IMR-90 (cell line): ENCODE results near the gene SLC22A7. TPM values are rescaled to one million over a fixed set of nuclear protein-coding genes. Genes with fewer than 3 reads are reported as not detected.

ENCODE experiments used
- ATAC-seq: fragments of 200-7000 bp; cut with Tn5 transposase; 2 replicates; pipeline ENCODE4 v1.9.1; 2020; ENCODE audit warnings: low read depth, mild to moderate bottlenecking, moderate library complexity
- BruUV-seq: library from RNA; stranded (reverse); fragments of 400-500 nt; replicated peaks from 2 replicates; lab custom pipeline; 2021; lab: Mats Ljungman, UMichigan
- CTCF ChIA-PET: fragments of 300-600 bp; formaldehyde crosslinking; extraction: SDS; loops from one replicate; lab custom pipeline; 2021; ENCODE audit warnings: antibody characterized with exemption; lab: Yijun Ruan, JAX
- POLR2A ChIA-PET: fragments of 300-600 bp; sonication (Branson Sonifier 250); formaldehyde crosslinking; loops from one replicate; lab custom pipeline; 2022; ENCODE audit warnings: antibody characterized with exemption; ENCODE audit not compliant: unreplicated experiment; lab: Charles Lee
- DNase-seq: peaks from one replicate; pipeline ENCODE4 v3.0.0; 2013
- H2AFZ ChIP-seq: replicated peaks from 2 replicates; pipeline ENCODE3; 2013; ENCODE audit warnings: low read length, mild to moderate bottlenecking; ENCODE audit not compliant: poor library complexity
- H2AK5ac ChIP-seq: 2 replicates; pipeline ENCODE4 v1.6.1; 2013; ENCODE audit warnings: low read depth, low read length, inconsistent platforms
- H2AK9ac ChIP-seq: replicated peaks from 2 replicates; pipeline ENCODE3; 2013; ENCODE audit warnings: mild to moderate bottlenecking, low read depth, low read length, moderate library complexity; ENCODE audit not compliant: poor library complexity
- H2BK120ac ChIP-seq: 2 replicates; pipeline ENCODE4 v1.6.1; 2013; ENCODE audit warnings: low read depth, low read length, inconsistent platforms
- H2BK15ac ChIP-seq: 3 replicates; pipeline ENCODE4 v1.6.1; 2013; ENCODE audit warnings: low read depth, low read length, inconsistent platforms
- H2BK20ac ChIP-seq: 2 replicates; pipeline ENCODE4 v1.6.1; 2013; ENCODE audit warnings: low read depth, mild to moderate bottlenecking, inconsistent platforms, low read length, moderate library complexity
- H2BK5ac ChIP-seq: 2 replicates; pipeline ENCODE4 v1.6.1; 2013; ENCODE audit warnings: mild to moderate bottlenecking, low read depth, low read length, inconsistent platforms; ENCODE audit not compliant: poor library complexity, severe bottlenecking
- H3K14ac ChIP-seq: replicated peaks from 2 replicates; pipeline ENCODE4 v1.6.1; 2013; ENCODE audit warnings: low read depth, low read length, inconsistent platforms
- H3K18ac ChIP-seq: 2 replicates; pipeline ENCODE4 v1.6.1; 2013; ENCODE audit warnings: low read depth, low read length, control low read depth
- H3K23ac ChIP-seq: 2 replicates; pipeline ENCODE4 v1.6.1; 2013; ENCODE audit warnings: low read depth, low read length, inconsistent platforms
- H3K27ac ChIP-seq: 2 replicates; pipeline ENCODE4 v1.5.1; 2013; ENCODE audit warnings: mild to moderate bottlenecking, control low read depth, low read length; ENCODE audit not compliant: insufficient read depth
- H3K27me3 ChIP-seq: 2 replicates; pipeline ENCODE4 v1.6.1; 2013; ENCODE audit warnings: low read length; ENCODE audit not compliant: control insufficient read depth, insufficient read depth
- H3K36me3 ChIP-seq: 2 replicates; pipeline ENCODE4 v1.6.1; 2013; ENCODE audit warnings: low read length, mixed read lengths; ENCODE audit not compliant: control insufficient read depth, insufficient read depth
- H3K4ac ChIP-seq: 2 replicates; pipeline ENCODE4 v1.6.1; 2013; ENCODE audit warnings: low read depth, low read length, inconsistent platforms
- H3K4me1 ChIP-seq: 2 replicates; pipeline ENCODE4 v1.6.1; 2013; ENCODE audit warnings: low read length, mixed read lengths; ENCODE audit not compliant: control insufficient read depth, insufficient read depth
- H3K4me2 ChIP-seq: 2 replicates; pipeline ENCODE4 v1.6.1; 2013; ENCODE audit warnings: low read depth, mild to moderate bottlenecking, control low read depth, low read length, moderate library complexity
- H3K4me3 ChIP-seq: 2 replicates; pipeline ENCODE4 v1.5.1; 2013; ENCODE audit warnings: low read depth, mild to moderate bottlenecking, control low read depth, low read length, moderate library complexity; ENCODE audit not compliant: insufficient read depth
- H3K56ac ChIP-seq: 2 replicates; pipeline ENCODE4 v1.6.1; 2013; ENCODE audit warnings: low read length, inconsistent platforms; ENCODE audit not compliant: insufficient read depth; ENCODE audit errors: extremely low read depth
- H3K79me1 ChIP-seq, 2 experiments: 2 replicates each; pipeline ENCODE4 v1.6.1; 2013; ENCODE audit warnings: low read length in 2 of 2, inconsistent platforms in 1 of 2, low read depth in 1 of 2
- H3K9ac ChIP-seq: 2 replicates; pipeline ENCODE4 v1.6.1; 2013; ENCODE audit warnings: low read depth, low read length, control low read depth
- H3K9me1 ChIP-seq: 2 replicates; pipeline ENCODE4 v1.6.1; 2013; ENCODE audit warnings: low read length, inconsistent platforms; ENCODE audit not compliant: insufficient read depth
- H3K9me3 ChIP-seq: 2 replicates; pipeline ENCODE4 v1.6.1; 2013; ENCODE audit warnings: low read length; ENCODE audit not compliant: control insufficient read depth, insufficient read depth
- H4K20me1 ChIP-seq: 2 replicates; pipeline ENCODE4 v1.6.1; 2013; ENCODE audit warnings: low read length, inconsistent platforms; ENCODE audit not compliant: insufficient read depth
- H4K5ac ChIP-seq: 2 replicates; pipeline ENCODE4 v1.6.1; 2013; ENCODE audit warnings: mild to moderate bottlenecking, low read depth, low read length, control low read depth
- H4K8ac ChIP-seq, 2 experiments: 2 replicates each; pipeline ENCODE4 v1.6.1; 2013; ENCODE audit warnings: low read depth in 2 of 2, low read length in 2 of 2, control low read depth in 1 of 2, inconsistent platforms in 1 of 2
- H4K91ac ChIP-seq: 2 replicates; pipeline ENCODE4 v1.6.1; 2013; ENCODE audit warnings: low read depth, low read length, inconsistent platforms; ENCODE audit not compliant: insufficient read depth
- BHLHE40 ChIP-seq: fragments of 150-350 bp; IDR thresholded peaks from 2 replicates; pipeline ENCODE4 v1.6.1; 2016; ENCODE audit warnings: mild to moderate bottlenecking, low read depth, low read length
- CEBPB ChIP-seq: IDR thresholded peaks from 2 replicates; pipeline ENCODE4 v1.6.1; 2012; ENCODE audit warnings: low read depth, low read length, improper control_type of control experiment
- CHD1 ChIP-seq: IDR thresholded peaks from 2 replicates; pipeline ENCODE4 v1.6.1; 2012; ENCODE audit warnings: low read depth, low read length, improper control_type of control experiment
- MAZ ChIP-seq: IDR thresholded peaks from 2 replicates; pipeline ENCODE4 v1.6.1; 2012; ENCODE audit warnings: low read depth, mild to moderate bottlenecking, low read length, improper control_type of control experiment, moderate library complexity, borderline replicate concordance
- MXI1 ChIP-seq: IDR thresholded peaks from 2 replicates; pipeline ENCODE4 v1.6.1; 2012; ENCODE audit warnings: low read depth, mild to moderate bottlenecking, low read length, moderate library complexity, borderline replicate concordance
- NFE2L2 ChIP-seq: fragments of 150-350 bp; IDR thresholded peaks from 2 replicates; pipeline ENCODE4 v1.6.1; 2016; ENCODE audit warnings: low read depth, mild to moderate bottlenecking, low read length
- RAD21 ChIP-seq: IDR thresholded peaks from 2 replicates; pipeline ENCODE4 v1.6.1; 2012; ENCODE audit warnings: low read length, improper control_type of control experiment
- RCOR1 ChIP-seq: IDR thresholded peaks from 2 replicates; pipeline ENCODE4 v1.6.1; 2012; ENCODE audit warnings: mild to moderate bottlenecking, low read length, improper control_type of control experiment; ENCODE audit not compliant: insufficient replicate concordance
- WGBS, 2 experiments: methylation state at CpG; one replicate each; pipeline versions ENCODE4 v1.1.5 to v1.1.7; 2013; ENCODE audit warnings: missing lambda C conversion rate in 2 of 2; ENCODE audit not compliant: insufficient read length in 1 of 2; ENCODE audit errors: extremely low coverage in 2 of 2; 5-methylcytosine and 5-hydroxymethylcytosine counted together
- dilution Hi-C: fragments of 300-500 bp; cut with HindIII; formaldehyde crosslinking; loops from one replicate; pipeline ENCODE4 v1.14.3; 2018; ENCODE audit warnings: low sequenced_read_pairs; ENCODE audit not compliant: unreplicated experiment
- in situ Hi-C: fragments of 300-500 bp; cut with MboI; formaldehyde crosslinking; loops from 3 replicates; pipeline ENCODE4 v1.14.3; 2019; ENCODE audit warnings: low sequenced_read_pairs, inconsistent platforms, mixed read lengths
- intact Hi-C: fragments of 100-400 bp; cut with micrococcal nuclease; formaldehyde crosslinking; loops from 2 replicates; pipeline ENCODE4 v1.10.0; 2022
- polyA plus RNA-seq, 3 experiments: library from polyadenylated mRNA; depleted of rRNA; stranded (reverse); fragments of >200 nt; gene quantifications; 2 replicates each; pipeline ENCODE4 v1.2.3, GENCODE V29; 2012; ENCODE audit warnings: low replicate concordance in 1 of 3
- total RNA-seq: library from RNA; depleted of rRNA; stranded (reverse); fragments of >200 nt; gene quantifications from 2 replicates; pipeline ENCODE4 v1.2.3, GENCODE V29; 2012
- TF ChIP-seq, protein P1 (sequence below): conservative IDR thresholded peaks from 2 replicates; pipeline ENCODE4 v1.5.1; 2012; ENCODE audit warnings: mild to moderate bottlenecking, low read depth, low read length, improper control_type of control experiment

The SLC22A7 gene
- total and polyA plus RNA-seq, 2 of the 4 experiments (the other 2 are of a cell fraction): not detected

- intact Hi-C loops (no loop called here), in situ Hi-C loops (no loop called here), dilution Hi-C loops (no loop called here)
- H3K56ac ChIP-seq: no peak overlapping the region
- H3K14ac ChIP-seq: no peak overlapping the region
- H3K9me3 ChIP-seq: no peaks in the 10 kb centered on the region
- H2BK20ac ChIP-seq: no peak overlapping the region
- peak; percentile 44 for ATAC-seq
- H3K4ac ChIP-seq: no peak overlapping the region
- H2BK15ac ChIP-seq: no peak overlapping the region
- H3K27me3 ChIP-seq: peaks cover 52% of the 10 kb centered on the region
- no peak overlapping the region for H4K8ac ChIP-seq
- H3K4me3 ChIP-seq: peak overlapping the region; percentile 32
- no peak overlapping the region for H3K18ac ChIP-seq
- peaks cover 10% of the 10 kb centered on the region for H3K4me1 ChIP-seq
- H3K27ac ChIP-seq: no peak overlapping the region
- H3K9ac ChIP-seq: no peak overlapping the region
- H3K79me1 ChIP-seq: no peaks in the 10 kb centered on the region
- DNase-seq: no peak
- no peak for TF ChIP-seq MAZ
- TF ChIP-seq NFE2L2: no peak
- TF ChIP-seq, protein P1, sequence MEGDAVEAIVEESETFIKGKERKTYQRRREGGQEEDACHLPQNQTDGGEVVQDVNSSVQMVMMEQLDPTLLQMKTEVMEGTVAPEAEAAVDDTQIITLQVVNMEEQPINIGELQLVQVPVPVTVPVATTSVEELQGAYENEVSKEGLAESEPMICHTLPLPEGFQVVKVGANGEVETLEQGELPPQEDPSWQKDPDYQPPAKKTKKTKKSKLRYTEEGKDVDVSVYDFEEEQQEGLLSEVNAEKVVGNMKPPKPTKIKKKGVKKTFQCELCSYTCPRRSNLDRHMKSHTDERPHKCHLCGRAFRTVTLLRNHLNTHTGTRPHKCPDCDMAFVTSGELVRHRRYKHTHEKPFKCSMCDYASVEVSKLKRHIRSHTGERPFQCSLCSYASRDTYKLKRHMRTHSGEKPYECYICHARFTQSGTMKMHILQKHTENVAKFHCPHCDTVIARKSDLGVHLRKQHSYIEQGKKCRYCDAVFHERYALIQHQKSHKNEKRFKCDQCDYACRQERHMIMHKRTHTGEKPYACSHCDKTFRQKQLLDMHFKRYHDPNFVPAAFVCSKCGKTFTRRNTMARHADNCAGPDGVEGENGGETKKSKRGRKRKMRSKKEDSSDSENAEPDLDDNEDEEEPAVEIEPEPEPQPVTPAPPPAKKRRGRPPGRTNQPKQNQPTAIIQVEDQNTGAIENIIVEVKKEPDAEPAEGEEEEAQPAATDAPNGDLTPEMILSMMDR: no peak
- TF ChIP-seq RAD21: no peak
- TF ChIP-seq MXI1: no peak
- no peak for TF ChIP-seq RCOR1
- TF ChIP-seq CEBPB: no peak
- TF ChIP-seq BHLHE40: no peak
- TF ChIP-seq CHD1: no peak
- H4K20me1 ChIP-seq: no peaks in the 10 kb centered on the region; the same call in 1 of the 2 replicates
- H2AK9ac ChIP-seq: no peak overlapping the region
- no peaks in the 10 kb centered on the region for H3K36me3 ChIP-seq
- H3K4me2 ChIP-seq: peak overlapping the region; percentile 49; the same call in 1 of the 2 replicates
- no peak overlapping the region for H2BK120ac ChIP-seq
- WGBS, 2 experiments: 3% methylated on average over 23 of the region's 65 CpGs; no CpG with 5 or more reads in 1 of the 2 experiments
- CTCF ChIA-PET: interaction anchor here (0.6 kb wide), 1 partner anchor 205 kb away, joined by 4 read pairs; no protein-coding TSS in a partner anchor
- POLR2A ChIA-PET: no interaction called here
- no peak overlapping the region for H3K23ac ChIP-seq
- H4K91ac ChIP-seq: no peak overlapping the region
- H2AFZ ChIP-seq: peak overlapping the region; percentile 75
- H2AK5ac ChIP-seq: no peak overlapping the region
- no peak overlapping the region for H2BK5ac ChIP-seq
- H4K5ac ChIP-seq: no peak overlapping the region
- BruUV-seq: no TSS peak
- H3K9me1 ChIP-seq: peaks cover 6% of the 10 kb centered on the region; the same call in 1 of the 2 replicates
Observed at GRCh38 chr6:43274916-43275597, 23.0 kb upstream of the SLC22A7 start.
